22Rv1 (cell line): ENCODE measurements around the gene CARM1.
A peak's percentile ranks its signal among the peaks of the same experiment; 100 is the strongest.

Experiments
- H3K27ac ChIP-seq: fragments of 450-650 bp; 2 replicates; pipeline ENCODE4 v1.5.1; 2017
- ZFX ChIP-seq: fragments of 450-650 bp; IDR thresholded peaks from 2 replicates; pipeline ENCODE4 v1.6.1; 2017; ENCODE audit warnings: antibody characterized with exemption, borderline replicate concordance
- TF ChIP-seq, protein P1 (sequence below): fragments of 450-650 bp; IDR thresholded peaks from 2 replicates; pipeline ENCODE4 v1.5.1; 2017; ENCODE audit warnings: mild to moderate bottlenecking

CARM1 gene

DNA sequence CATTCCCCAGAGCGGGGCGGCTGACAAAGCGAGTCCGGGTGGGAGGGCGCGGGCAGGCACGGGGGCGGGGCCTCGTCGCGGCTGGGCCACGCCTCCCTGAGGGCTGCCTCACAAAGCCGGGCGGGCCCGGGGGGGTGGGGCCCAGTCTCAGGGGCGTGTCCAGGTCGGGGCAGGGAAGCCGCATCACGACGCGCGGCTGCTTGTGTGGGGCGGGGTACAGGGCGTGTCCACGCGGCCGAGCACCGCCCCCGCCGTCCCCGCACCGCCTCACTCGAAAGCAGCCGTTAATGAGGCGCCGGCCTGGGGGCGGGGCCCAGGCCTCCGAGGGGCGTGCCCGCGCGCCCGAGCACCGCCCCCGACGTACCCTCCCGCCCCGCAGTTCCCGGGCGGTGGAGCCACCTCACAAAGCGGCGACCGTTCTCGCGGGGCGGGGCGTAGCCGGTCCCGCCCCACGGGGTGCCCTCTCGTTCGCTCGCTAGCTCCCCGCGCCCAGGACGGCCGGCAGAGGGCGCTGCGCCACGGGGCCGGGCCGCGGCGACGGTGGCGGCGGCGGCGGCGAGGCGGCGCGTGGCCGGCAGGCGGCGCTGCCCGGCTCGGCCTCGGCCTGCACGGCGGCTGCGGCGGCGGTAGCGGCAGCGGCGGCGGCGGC, at the start of gene CARM1:
TSS of gene CARM1 (plus strand) at position 599 of the 649 bp plus-strand sequence. CDS start 150 bp downstream, outside the sequence.
- TF ChIP-seq, protein P1, sequence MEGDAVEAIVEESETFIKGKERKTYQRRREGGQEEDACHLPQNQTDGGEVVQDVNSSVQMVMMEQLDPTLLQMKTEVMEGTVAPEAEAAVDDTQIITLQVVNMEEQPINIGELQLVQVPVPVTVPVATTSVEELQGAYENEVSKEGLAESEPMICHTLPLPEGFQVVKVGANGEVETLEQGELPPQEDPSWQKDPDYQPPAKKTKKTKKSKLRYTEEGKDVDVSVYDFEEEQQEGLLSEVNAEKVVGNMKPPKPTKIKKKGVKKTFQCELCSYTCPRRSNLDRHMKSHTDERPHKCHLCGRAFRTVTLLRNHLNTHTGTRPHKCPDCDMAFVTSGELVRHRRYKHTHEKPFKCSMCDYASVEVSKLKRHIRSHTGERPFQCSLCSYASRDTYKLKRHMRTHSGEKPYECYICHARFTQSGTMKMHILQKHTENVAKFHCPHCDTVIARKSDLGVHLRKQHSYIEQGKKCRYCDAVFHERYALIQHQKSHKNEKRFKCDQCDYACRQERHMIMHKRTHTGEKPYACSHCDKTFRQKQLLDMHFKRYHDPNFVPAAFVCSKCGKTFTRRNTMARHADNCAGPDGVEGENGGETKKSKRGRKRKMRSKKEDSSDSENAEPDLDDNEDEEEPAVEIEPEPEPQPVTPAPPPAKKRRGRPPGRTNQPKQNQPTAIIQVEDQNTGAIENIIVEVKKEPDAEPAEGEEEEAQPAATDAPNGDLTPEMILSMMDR: peak; percentile 92
- TF ChIP-seq ZFX: no peak
- H3K27ac ChIP-seq: peak within 1 kb of the TSS; percentile 71

DNA sequence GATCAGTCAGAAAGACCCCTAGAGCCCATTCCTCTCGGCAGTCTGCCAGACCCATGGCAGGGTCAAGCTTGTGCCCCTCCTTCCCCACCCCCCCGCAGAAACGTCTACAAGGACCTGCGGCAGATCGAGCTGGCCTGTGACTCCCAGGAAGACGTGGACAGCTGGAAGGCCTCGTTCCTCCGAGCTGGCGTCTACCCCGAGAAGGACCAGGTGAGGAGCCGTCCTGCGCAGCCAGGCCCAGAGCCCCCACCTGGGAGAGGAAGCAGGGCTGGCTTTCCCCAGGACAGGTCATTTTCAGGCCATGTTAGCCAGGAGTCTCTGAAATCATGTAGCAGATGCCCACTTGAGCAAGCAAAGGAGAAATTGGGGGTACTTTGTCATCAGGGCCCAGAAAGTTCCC, 47.7 kb upstream of the CARM1 start:
- TF ChIP-seq ZFX: no peak
- TF ChIP-seq, protein P1: no peak
- H3K27ac ChIP-seq: no peak overlapping the region

- no peak for TF ChIP-seq ZFX
- TF ChIP-seq, protein P1: no peak
These were observed 45.1 kb upstream of the CARM1 start for GRCh38 chr19:10826231-10826630.

DNA sequence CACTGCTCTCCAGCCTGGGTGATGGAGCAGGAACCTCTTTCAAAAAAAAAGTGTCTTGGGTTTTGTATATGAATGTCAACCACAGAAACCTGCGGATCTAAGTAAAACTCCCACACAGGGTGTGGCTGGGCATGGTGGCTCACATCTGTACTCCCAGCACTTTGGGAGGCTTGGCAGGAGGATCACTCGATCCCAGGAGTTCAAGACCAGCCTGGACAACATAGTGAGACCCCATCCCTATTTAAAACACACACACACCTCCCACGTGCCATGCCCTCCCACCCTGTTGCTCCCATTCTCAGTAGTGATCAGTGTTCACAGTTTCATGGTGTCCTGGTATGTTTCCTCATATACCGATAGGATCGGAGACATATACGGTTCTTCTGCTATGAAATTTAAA, 44.5 kb upstream of the CARM1 start:
- no peak for TF ChIP-seq ZFX
- TF ChIP-seq, protein P1: no peak
- no peak overlapping the region for H3K27ac ChIP-seq

More at GRCh38 chr19:10826231-10826630, 45.1 kb upstream of the CARM1 start:
- H3K27ac ChIP-seq: no peak overlapping the region

DNA sequence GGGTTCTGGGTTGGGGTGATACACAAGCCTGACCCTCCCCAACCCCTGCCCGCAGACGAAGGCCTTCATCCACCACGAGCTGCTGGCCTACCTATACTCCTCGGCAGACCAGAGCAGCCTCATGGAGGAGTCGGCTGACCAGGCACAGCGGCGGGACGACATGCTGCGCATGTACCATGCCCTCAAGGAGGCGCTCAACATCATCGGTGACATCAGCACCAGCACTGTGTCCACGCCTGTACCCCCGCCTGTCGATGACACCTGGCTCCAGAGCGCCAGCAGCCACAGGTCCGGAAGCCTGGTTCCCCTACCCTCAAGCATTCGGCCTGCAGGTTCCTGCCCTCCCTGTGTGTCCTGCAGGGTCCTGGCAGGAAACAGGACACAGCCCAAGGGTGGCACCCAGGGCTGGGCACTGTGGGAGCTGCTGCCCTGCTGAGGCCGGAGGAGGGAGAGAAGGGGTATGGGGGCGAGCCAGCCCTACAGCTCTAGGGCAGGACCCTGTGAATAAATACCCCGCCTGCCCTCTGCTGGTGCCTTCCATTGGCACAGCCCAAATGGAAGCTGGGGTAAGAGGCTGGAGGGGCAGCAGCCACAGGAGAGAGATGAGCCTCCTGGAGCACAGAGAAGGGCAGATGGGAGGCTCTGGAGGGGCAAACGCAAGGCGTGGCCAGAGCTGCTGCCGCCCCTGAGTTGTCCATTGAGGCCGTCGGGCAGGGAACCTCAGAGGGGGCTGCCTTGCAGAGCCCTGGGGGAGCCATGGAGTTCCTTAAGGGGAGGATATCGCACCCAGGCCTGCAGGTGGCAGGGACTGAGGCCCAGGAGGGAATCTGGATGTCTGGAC, 42.2 kb upstream of the CARM1 start:
- no peak overlapping the region for H3K27ac ChIP-seq
- TF ChIP-seq ZFX: no peak
- TF ChIP-seq, protein P1: peak; percentile 20; the same call in 1 of the 2 replicates

DNA sequence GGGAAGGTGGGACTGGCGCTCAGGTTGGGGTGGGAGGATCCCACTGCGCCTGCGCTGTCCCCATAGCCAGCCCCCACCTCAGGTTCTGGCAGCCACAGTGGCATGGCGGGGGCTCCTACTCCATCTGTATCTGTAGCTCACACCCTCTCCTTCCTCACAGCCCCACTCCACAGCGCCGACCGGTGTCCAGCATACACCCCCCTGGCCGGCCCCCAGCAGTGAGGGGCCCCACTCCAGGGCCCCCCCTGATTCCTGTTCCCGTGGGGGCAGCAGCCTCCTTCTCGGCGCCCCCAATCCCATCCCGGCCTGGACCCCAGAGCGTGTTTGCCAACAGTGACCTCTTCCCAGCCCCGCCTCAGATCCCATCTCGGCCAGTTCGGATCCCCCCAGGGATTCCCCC, 41.4 kb upstream of the CARM1 start:
- no peak overlapping the region for H3K27ac ChIP-seq
- TF ChIP-seq, protein P1: no peak
- no peak for TF ChIP-seq ZFX

- H3K27ac ChIP-seq: no peak overlapping the region
- TF ChIP-seq, protein P1: no peak
- no peak for TF ChIP-seq ZFX
These were observed 41.0 kb upstream of the CARM1 start for GRCh38 chr19:10830370-10830769.
